Activated CD4-positive, alpha-beta memory T cell treated with anti-CD3 and anti-CD28 coated beads for 36 hours (primary cell): ENCODE data around the gene MAT2B. TPM values are rescaled to one million over a fixed set of nuclear protein-coding genes. Genes with fewer than 3 reads are reported as not detected.
A peak's percentile ranks its signal among the peaks of the same experiment; 100 is the strongest.

Experiments
- CTCF ChIA-PET: fragments of 350-600 bp; sonication (Branson Sonifier 250); formaldehyde crosslinking; loops from one replicate; lab custom pipeline; 2021; ENCODE audit warnings: antibody characterized with exemption, inconsistent platforms; lab: Charles Lee
- POLR2A ChIA-PET: fragments of 350-600 bp; sonication (Branson Sonifier 250); formaldehyde crosslinking; loops from one replicate; lab custom pipeline; 2021; ENCODE audit warnings: antibody characterized with exemption; lab: Charles Lee
- DNase-seq: peaks from one replicate; pipeline ENCODE4 v3.0.0-alpha.2; 2020
- H3K27ac Mint-ChIP-seq: one replicate; pipeline ENCODE4 v1.8.0; 2021; ENCODE audit warnings: mixed read lengths
- H3K27me3 Mint-ChIP-seq: one replicate; pipeline ENCODE4 v1.8.0; 2021; ENCODE audit warnings: mixed read lengths
- H3K36me3 Mint-ChIP-seq: one replicate; pipeline ENCODE4 v1.8.0; 2021; ENCODE audit warnings: mixed read lengths
- H3K4me1 Mint-ChIP-seq: one replicate; pipeline ENCODE4 v1.8.0; 2021; ENCODE audit warnings: low read depth, mixed read lengths
- H3K4me3 Mint-ChIP-seq: one replicate; pipeline ENCODE4 v1.8.0; 2021; ENCODE audit warnings: mild to moderate bottlenecking, mixed read lengths
- H3K9me3 Mint-ChIP-seq: one replicate; pipeline ENCODE4 v1.8.0; 2021; ENCODE audit warnings: mixed read lengths
- intact Hi-C: fragments of 100-400 bp; cut with micrococcal nuclease; formaldehyde crosslinking; loops from one replicate; pipeline ENCODE4 v1.15.1; 2023
- total RNA-seq, 2 experiments: library from RNA; stranded (reverse); gene quantifications; one replicate each; pipeline ENCODE4 v1.2.3, GENCODE V29; 2021

MAT2B gene
- total RNA-seq, 2 experiments from 2014 or later, result 114 to 122 TPM

GRCh38 chr5:163503106-163504078, 2.0 kb upstream of the MAT2B start:
- POLR2A ChIA-PET, result interaction anchor here (1.0 to 8.4 kb wide), 2 partner anchors 43 to 56 kb away, joined by 3 to 235 read pairs; partner anchors contain the start of genes HMMR and NUDCD2
- H3K4me1 Mint-ChIP-seq, result peaks cover 15% of the 10 kb centered on the region
- H3K4me3 Mint-ChIP-seq, result peak overlapping the region; percentile 95
- CTCF ChIA-PET, result interaction anchor here (0.6 to 3.8 kb wide), 4 partner anchors 14 to 94 kb away, joined by 3 to 47 read pairs (median 15); partner anchors contain the start of genes HMMR and NUDCD2
- peaks cover 26% of the 10 kb centered on the region for H3K36me3 Mint-ChIP-seq
- peak; percentile 66 for DNase-seq
- intact Hi-C loops, result loop anchor here (1.0 kb wide), 1 partner anchor 30 kb away; no protein-coding TSS in a partner anchor
- H3K27ac Mint-ChIP-seq, result peak overlapping the region; percentile 100
- H3K27me3 Mint-ChIP-seq, result no peaks in the 10 kb centered on the region
- no peaks in the 10 kb centered on the region for H3K9me3 Mint-ChIP-seq

GRCh38 chr5:163504079-163504931, 1.1 kb upstream of the MAT2B start:
- peaks cover 19% of the 10 kb centered on the region for H3K4me1 Mint-ChIP-seq
- H3K9me3 Mint-ChIP-seq, result no peaks in the 10 kb centered on the region
- POLR2A ChIA-PET, result interaction anchor here (0.5 to 8.4 kb wide), 6 partner anchors 15 to 67 kb away, joined by 3 to 235 read pairs (median 4); partner anchors contain the start of genes CCNG1, HMMR and NUDCD2
- peak; percentile 66 for DNase-seq
- H3K4me3 Mint-ChIP-seq, result peak overlapping the region; percentile 95
- intact Hi-C loops, result no loop called here
- no peaks in the 10 kb centered on the region for H3K27me3 Mint-ChIP-seq
- H3K36me3 Mint-ChIP-seq, result peaks cover 31% of the 10 kb centered on the region
- H3K27ac Mint-ChIP-seq, result peak overlapping the region; percentile 100
- CTCF ChIA-PET, result interaction anchor here (0.8 to 3.8 kb wide), 3 partner anchors 17 to 44 kb away, joined by 3 to 47 read pairs (median 27); partner anchors contain the start of genes HMMR and NUDCD2

GRCh38 chr5:163505049-163505367, 411 bp upstream of the MAT2B start:
- Mint-ChIP-seq H3K9me3 (no peaks in the 10 kb centered on the region), H3K27ac (peak overlapping the region; percentile 100), H3K27me3 (no peaks in the 10 kb centered on the region), H3K4me1 (peaks cover 24% of the 10 kb centered on the region), H3K36me3 (peaks cover 31% of the 10 kb centered on the region), H3K4me3 (peak overlapping the region; percentile 95)
- ChIA-PET POLR2A (interaction anchor here (0.6 to 8.4 kb wide), 5 partner anchors 16 to 67 kb away, joined by 3 to 235 read pairs (median 4); partner anchors contain the start of genes CCNG1, HMMR and NUDCD2), CTCF (interaction anchor here (0.7 to 3.8 kb wide), 7 partner anchors 12 to 67 kb away, joined by 3 to 47 read pairs (median 4); partner anchors contain the start of genes CCNG1, HMMR and NUDCD2)
- no peak for DNase-seq
- intact Hi-C loops, result loop anchor here (1.0 kb wide), 1 partner anchor 68 kb away; the partner anchor contains the start of gene CCNG1

- peak; percentile 35 for DNase-seq
- POLR2A ChIA-PET, result interaction anchor here (1.0 to 8.4 kb wide), 4 partner anchors 46 to 69 kb away, joined by 3 to 235 read pairs (median 4); partner anchors contain the start of genes CCNG1, HMMR and NUDCD2
- Mint-ChIP-seq H3K4me1 (peaks cover 33% of the 10 kb centered on the region), H3K27me3 (no peaks in the 10 kb centered on the region), H3K9me3 (no peaks in the 10 kb centered on the region), H3K4me3 (peak overlapping the region; percentile 95), H3K36me3 (peaks cover 33% of the 10 kb centered on the region), H3K27ac (peak overlapping the region; percentile 100)
- intact Hi-C loops, result loop anchor here (1.0 kb wide), 2 partner anchors 46 to 60 kb away; partner anchors contain the start of genes HMMR and NUDCD2
- CTCF ChIA-PET, result interaction anchor here (0.9 to 3.8 kb wide), 6 partner anchors 11 to 47 kb away, joined by 3 to 47 read pairs (median 4); partner anchors contain the start of genes HMMR and NUDCD2
These were observed 657 bp downstream of the MAT2B start for GRCh38 chr5:163506095-163506457.

GRCh38 chr5:163506726-163507125, 1.3 kb downstream of the MAT2B start:
- DNase-seq, result peak; percentile 28
- peaks cover 33% of the 10 kb centered on the region for H3K36me3 Mint-ChIP-seq
- intact Hi-C loops, result loop anchor here (1.0 kb wide), 2 partner anchors 46 to 60 kb away; partner anchors contain the start of genes HMMR and NUDCD2

GRCh38 chr5:163508753-163509152, 3.3 kb downstream of the MAT2B start:
- Mint-ChIP-seq H3K9me3 (no peaks in the 10 kb centered on the region), H3K27ac (peak overlapping the region; percentile 100), H3K36me3 (peaks cover 52% of the 10 kb centered on the region), H3K27me3 (no peaks in the 10 kb centered on the region), H3K4me1 (peaks cover 44% of the 10 kb centered on the region), H3K4me3 (peak overlapping the region; percentile 95)
- intact Hi-C loops, result no loop called here
- ChIA-PET CTCF (interaction anchor here (1.3 kb wide), 1 partner anchor 36 kb away, joined by 6 read pairs; no protein-coding TSS in a partner anchor), POLR2A (interaction anchor here (8.4 kb wide), 1 partner anchor 49 kb away, joined by 235 read pairs; the partner anchor contains the start of genes HMMR and NUDCD2)
- no peak for DNase-seq

More at GRCh38 chr5:163506726-163507125, 1.3 kb downstream of the MAT2B start:
- H3K4me1 Mint-ChIP-seq, result peaks cover 35% of the 10 kb centered on the region
- H3K27ac Mint-ChIP-seq, result peak overlapping the region; percentile 100
- ChIA-PET POLR2A (interaction anchor here (0.6 to 8.4 kb wide), 5 partner anchors 15 to 69 kb away, joined by 3 to 235 read pairs (median 4); partner anchors contain the start of genes CCNG1, HMMR and NUDCD2), CTCF (interaction anchor here (0.9 to 1.0 kb wide), 3 partner anchors 19 to 47 kb away, joined by 3 to 7 read pairs (median 3); partner anchors contain the start of genes HMMR and NUDCD2)
- H3K9me3 Mint-ChIP-seq, result no peaks in the 10 kb centered on the region
- peak overlapping the region; percentile 95 for H3K4me3 Mint-ChIP-seq
- no peaks in the 10 kb centered on the region for H3K27me3 Mint-ChIP-seq

GRCh38 chr5:163509291-163509951, 4.0 kb downstream of the MAT2B start:
- Mint-ChIP-seq H3K9me3 (no peaks in the 10 kb centered on the region), H3K27ac (peak overlapping the region; percentile 100), H3K4me3 (peak overlapping the region; percentile 95), H3K4me1 (peaks cover 44% of the 10 kb centered on the region), H3K27me3 (no peaks in the 10 kb centered on the region), H3K36me3 (peaks cover 50% of the 10 kb centered on the region)
- ChIA-PET POLR2A (interaction anchor here (8.4 kb wide), 1 partner anchor 49 kb away, joined by 235 read pairs; the partner anchor contains the start of genes HMMR and NUDCD2), CTCF (interaction anchor here (0.9 to 1.3 kb wide), 3 partner anchors 36 to 50 kb away, joined by 3 to 6 read pairs (median 3); no protein-coding TSS in a partner anchor)
- intact Hi-C loops, result no loop called here
- peak; percentile 20 for DNase-seq

- CTCF ChIA-PET, result no interaction called here
- POLR2A ChIA-PET, result no interaction called here
- Mint-ChIP-seq H3K36me3 (peaks cover 45% of the 10 kb centered on the region), H3K4me1 (peaks cover 50% of the 10 kb centered on the region), H3K27ac (peak overlapping the region; percentile 38), H3K27me3 (no peaks in the 10 kb centered on the region), H3K4me3 (no peak overlapping the region), H3K9me3 (no peaks in the 10 kb centered on the region)
- DNase-seq, result no peak
- intact Hi-C loops, result no loop called here
These were observed 7.1 kb downstream of the MAT2B start for GRCh38 chr5:163512526-163512925.

- intact Hi-C loops, result no loop called here
- ChIA-PET POLR2A (no interaction called here), CTCF (no interaction called here)
- no peak overlapping the region for H3K4me3 Mint-ChIP-seq
- no peak for DNase-seq
- peaks cover 7% of the 10 kb centered on the region for H3K4me1 Mint-ChIP-seq
- no peaks in the 10 kb centered on the region for H3K9me3 Mint-ChIP-seq
- peaks cover 17% of the 10 kb centered on the region for H3K36me3 Mint-ChIP-seq
- no peaks in the 10 kb centered on the region for H3K27me3 Mint-ChIP-seq
- H3K27ac Mint-ChIP-seq, result no peak overlapping the region
These were observed 19.7 kb downstream of the MAT2B start for GRCh38 chr5:163525096-163525495.

GRCh38 chr5:163529698-163530097, 24.3 kb downstream of the MAT2B start:
- POLR2A ChIA-PET, result no interaction called here
- peaks cover 2% of the 10 kb centered on the region for H3K27me3 Mint-ChIP-seq
- CTCF ChIA-PET, result no interaction called here
- intact Hi-C loops, result no loop called here
- H3K4me1 Mint-ChIP-seq, result peaks cover 3% of the 10 kb centered on the region
- no peak overlapping the region for H3K27ac Mint-ChIP-seq
- no peak overlapping the region for H3K4me3 Mint-ChIP-seq
- no peak for DNase-seq
- H3K9me3 Mint-ChIP-seq, result no peaks in the 10 kb centered on the region
- peaks cover 4% of the 10 kb centered on the region for H3K36me3 Mint-ChIP-seq
